Prostate gland (tissue), 2 donors: Measurements from ENCODE around the gene PRF1.

Source experiments
- POLR2A ChIP-seq: fragments of 450-650 bp; IDR thresholded peaks from one replicate; pipeline ENCODE4 v1.6.1; 2016; ENCODE audit warnings: antibody characterized with exemption, mild to moderate bottlenecking
- POLR2AphosphoS5 ChIP-seq: sonication (generic); formaldehyde crosslinking; IDR thresholded peaks from one replicate; pipeline ENCODE4 v1.6.1; 2017; ENCODE audit warnings: antibody characterized with exemption
- TF ChIP-seq, protein P1 (sequence below), 4 experiments: fragments of 200-600 bp in 2 of 4; fragments of 450-650 bp in 2 of 4; sonication (generic) in 2 of 4; IDR thresholded peaks; 1 replicate in 3 of 4; 2 replicates in 1 of 4; pipeline ENCODE4 v1.5.1; 2016 to 2019; ENCODE audit warnings: antibody characterized with exemption in 4 of 4, mild to moderate bottlenecking in 2 of 4, moderate library complexity in 2 of 4

- TF ChIP-seq, protein P1, sequence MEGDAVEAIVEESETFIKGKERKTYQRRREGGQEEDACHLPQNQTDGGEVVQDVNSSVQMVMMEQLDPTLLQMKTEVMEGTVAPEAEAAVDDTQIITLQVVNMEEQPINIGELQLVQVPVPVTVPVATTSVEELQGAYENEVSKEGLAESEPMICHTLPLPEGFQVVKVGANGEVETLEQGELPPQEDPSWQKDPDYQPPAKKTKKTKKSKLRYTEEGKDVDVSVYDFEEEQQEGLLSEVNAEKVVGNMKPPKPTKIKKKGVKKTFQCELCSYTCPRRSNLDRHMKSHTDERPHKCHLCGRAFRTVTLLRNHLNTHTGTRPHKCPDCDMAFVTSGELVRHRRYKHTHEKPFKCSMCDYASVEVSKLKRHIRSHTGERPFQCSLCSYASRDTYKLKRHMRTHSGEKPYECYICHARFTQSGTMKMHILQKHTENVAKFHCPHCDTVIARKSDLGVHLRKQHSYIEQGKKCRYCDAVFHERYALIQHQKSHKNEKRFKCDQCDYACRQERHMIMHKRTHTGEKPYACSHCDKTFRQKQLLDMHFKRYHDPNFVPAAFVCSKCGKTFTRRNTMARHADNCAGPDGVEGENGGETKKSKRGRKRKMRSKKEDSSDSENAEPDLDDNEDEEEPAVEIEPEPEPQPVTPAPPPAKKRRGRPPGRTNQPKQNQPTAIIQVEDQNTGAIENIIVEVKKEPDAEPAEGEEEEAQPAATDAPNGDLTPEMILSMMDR (IDR thresholded peaks at IDR 0.05), result no peak
- TF ChIP-seq POLR2A (no peak), POLR2AphosphoS5 (no peak)
Measured at GRCh38 chr10:70571636-70572439, 30.7 kb downstream of the PRF1 start.
